Endothelial cell (in vitro differentiated cells): ENCODE measurements around the gene HSPA12A. TPM values are rescaled to one million over a fixed set of nuclear protein-coding genes. Genes with fewer than 3 reads are reported as not detected.

Source experiments
- DNase-seq: peaks from one replicate; pipeline ENCODE4 v3.0.0; 2021; ENCODE audit warnings: low spot score
- H3K27ac Mint-ChIP-seq: one replicate; pipeline ENCODE4 v1.8.0; 2021; ENCODE audit warnings: mixed read lengths, inconsistent platforms; ENCODE audit not compliant: unreplicated experiment
- H3K27me3 Mint-ChIP-seq: one replicate; pipeline ENCODE4 v1.8.0; 2021; ENCODE audit warnings: mild to moderate bottlenecking, moderate library complexity, mixed read lengths, inconsistent platforms; ENCODE audit not compliant: unreplicated experiment
- H3K36me3 Mint-ChIP-seq: one replicate; pipeline ENCODE4 v1.8.0; 2021; ENCODE audit warnings: mild to moderate bottlenecking, low read depth, mixed read lengths, inconsistent platforms; ENCODE audit not compliant: unreplicated experiment
- H3K4me1 Mint-ChIP-seq: one replicate; pipeline ENCODE4 v1.8.0; 2021; ENCODE audit warnings: mild to moderate bottlenecking, mixed read lengths, inconsistent platforms; ENCODE audit not compliant: unreplicated experiment
- H3K4me3 Mint-ChIP-seq: one replicate; pipeline ENCODE4 v1.8.0; 2021; ENCODE audit warnings: mild to moderate bottlenecking, mixed read lengths, inconsistent platforms; ENCODE audit not compliant: unreplicated experiment
- H3K9me3 Mint-ChIP-seq: one replicate; pipeline ENCODE4 v1.8.0; 2021; ENCODE audit warnings: mixed read lengths, inconsistent platforms; ENCODE audit not compliant: unreplicated experiment
- total RNA-seq: library from RNA; stranded (reverse); fragmentation: NEBNext Ultra II Directional; extraction: Animal tissue kit (Norgen Biotek cat#: 25700); gene quantifications from one replicate; pipeline ENCODE4 v1.2.1, GENCODE V29; 2021; ENCODE audit not compliant: unreplicated experiment
- TF ChIP-seq, protein P1 (sequence below): fragments of 200-600 bp; sonication (generic); IDR thresholded peaks from one replicate; pipeline ENCODE4 v1.5.0; 2021; ENCODE audit warnings: antibody characterized with exemption; ENCODE audit not compliant: unreplicated experiment

The HSPA12A gene
- total RNA-seq, 1 donor from 2014 or later, result 2.8 TPM

DNA sequence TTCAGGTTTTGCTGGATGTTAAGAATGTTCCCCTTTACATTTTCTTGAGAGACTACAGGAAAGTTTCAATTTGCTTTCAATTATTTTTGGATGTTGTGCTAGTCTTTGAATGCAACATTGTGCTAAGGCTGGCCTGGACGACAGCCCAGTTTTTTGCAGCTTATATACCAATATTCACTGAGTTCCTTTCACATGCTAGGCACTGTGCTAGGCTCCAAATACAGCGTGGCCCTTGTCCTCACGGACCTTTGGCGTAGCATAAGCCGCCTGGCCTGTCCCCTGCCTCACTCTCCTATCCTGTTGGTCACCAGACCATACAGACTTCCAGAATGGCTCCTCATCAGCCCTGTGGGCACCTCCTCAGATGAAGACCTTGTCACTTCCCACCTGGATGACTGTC is 19.5 kb upstream of the HSPA12A start:
- H3K36me3 Mint-ChIP-seq, result no peaks in the 10 kb centered on the region

DNA sequence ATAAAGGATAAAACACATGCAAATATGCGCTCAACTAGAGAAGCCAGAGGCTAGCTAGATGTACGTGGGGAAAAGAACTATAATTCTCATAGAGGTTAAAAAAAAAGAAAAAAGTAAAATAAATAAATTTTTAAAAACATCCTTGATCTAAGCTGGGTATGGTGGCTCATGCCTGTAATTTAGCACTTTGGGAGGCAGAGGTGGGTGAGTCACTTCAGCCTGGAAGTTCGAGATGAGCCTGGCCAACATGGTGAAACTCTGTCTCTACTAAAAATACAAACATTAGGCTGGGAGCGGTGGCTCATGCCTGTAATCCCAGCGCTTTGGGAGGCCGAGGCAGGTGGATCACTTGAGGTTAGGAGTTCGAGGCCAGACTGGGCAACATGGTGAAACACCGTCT is 18.6 kb upstream of the HSPA12A start:
- TF ChIP-seq, protein P1, sequence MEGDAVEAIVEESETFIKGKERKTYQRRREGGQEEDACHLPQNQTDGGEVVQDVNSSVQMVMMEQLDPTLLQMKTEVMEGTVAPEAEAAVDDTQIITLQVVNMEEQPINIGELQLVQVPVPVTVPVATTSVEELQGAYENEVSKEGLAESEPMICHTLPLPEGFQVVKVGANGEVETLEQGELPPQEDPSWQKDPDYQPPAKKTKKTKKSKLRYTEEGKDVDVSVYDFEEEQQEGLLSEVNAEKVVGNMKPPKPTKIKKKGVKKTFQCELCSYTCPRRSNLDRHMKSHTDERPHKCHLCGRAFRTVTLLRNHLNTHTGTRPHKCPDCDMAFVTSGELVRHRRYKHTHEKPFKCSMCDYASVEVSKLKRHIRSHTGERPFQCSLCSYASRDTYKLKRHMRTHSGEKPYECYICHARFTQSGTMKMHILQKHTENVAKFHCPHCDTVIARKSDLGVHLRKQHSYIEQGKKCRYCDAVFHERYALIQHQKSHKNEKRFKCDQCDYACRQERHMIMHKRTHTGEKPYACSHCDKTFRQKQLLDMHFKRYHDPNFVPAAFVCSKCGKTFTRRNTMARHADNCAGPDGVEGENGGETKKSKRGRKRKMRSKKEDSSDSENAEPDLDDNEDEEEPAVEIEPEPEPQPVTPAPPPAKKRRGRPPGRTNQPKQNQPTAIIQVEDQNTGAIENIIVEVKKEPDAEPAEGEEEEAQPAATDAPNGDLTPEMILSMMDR, result no peak
- H3K27me3 Mint-ChIP-seq, result peaks cover 4% of the 10 kb centered on the region
- H3K9me3 Mint-ChIP-seq, result no peaks in the 10 kb centered on the region
- H3K4me1 Mint-ChIP-seq, result no peaks in the 10 kb centered on the region
- H3K27ac Mint-ChIP-seq, result no peak overlapping the region
- H3K36me3 Mint-ChIP-seq, result no peaks in the 10 kb centered on the region
- no peak for DNase-seq
- H3K4me3 Mint-ChIP-seq, result no peak overlapping the region

More for the DNA sequence above, 19.5 kb upstream of the HSPA12A start:
- H3K4me1 Mint-ChIP-seq, result no peaks in the 10 kb centered on the region
- DNase-seq, result no peak
- peaks cover 5% of the 10 kb centered on the region for H3K27me3 Mint-ChIP-seq
- H3K9me3 Mint-ChIP-seq, result no peaks in the 10 kb centered on the region
- TF ChIP-seq, protein P1, result no peak
- no peak overlapping the region for H3K27ac Mint-ChIP-seq
- H3K4me3 Mint-ChIP-seq, result no peak overlapping the region

DNA sequence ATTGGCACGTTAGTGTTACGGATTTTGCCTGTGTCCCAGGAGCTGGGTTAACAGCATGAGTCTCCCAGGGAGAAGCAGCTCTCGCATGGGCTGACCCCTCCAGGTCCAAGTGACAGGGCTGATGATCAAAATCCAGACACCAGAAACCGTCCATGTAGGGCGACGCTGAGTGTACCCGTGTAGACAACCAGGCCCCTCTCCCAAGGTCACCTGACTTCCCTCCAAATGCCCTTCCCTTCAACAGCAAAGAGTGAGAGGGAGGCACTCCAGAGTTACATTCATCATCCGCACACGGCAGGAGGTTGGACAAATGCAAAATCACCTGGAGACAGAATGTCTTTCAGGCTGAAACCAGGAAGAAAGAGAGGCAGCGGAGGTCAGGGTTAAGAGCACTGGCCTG is 14.9 kb upstream of the HSPA12A start:
- Mint-ChIP-seq H3K27me3 (peaks cover 2% of the 10 kb centered on the region), H3K9me3 (no peaks in the 10 kb centered on the region), H3K4me3 (no peak overlapping the region), H3K4me1 (peaks cover 1% of the 10 kb centered on the region), H3K27ac (no peak overlapping the region), H3K36me3 (no peaks in the 10 kb centered on the region)
- TF ChIP-seq, protein P1, result no peak
- no peak for DNase-seq

DNA sequence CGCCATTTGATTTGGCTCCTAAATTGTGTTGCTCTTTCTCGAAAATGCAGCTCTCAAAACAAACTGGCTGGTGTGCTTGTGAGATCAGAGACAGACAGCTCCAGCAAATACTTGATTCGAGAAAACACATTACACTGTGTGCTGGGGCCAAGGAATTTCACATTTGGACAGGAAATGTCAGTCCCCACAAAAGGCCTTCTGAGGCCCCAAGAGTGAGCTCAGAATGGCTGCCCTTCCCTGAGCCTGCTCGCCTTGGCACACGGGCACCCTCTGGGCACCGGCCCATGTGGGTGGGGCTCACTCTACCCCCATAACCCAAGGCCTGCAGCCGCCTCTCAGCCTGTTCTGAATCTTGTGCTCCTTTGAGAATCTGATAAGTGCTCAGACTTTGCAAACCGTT is 13.9 kb upstream of the HSPA12A start:
- Mint-ChIP-seq H3K9me3 (no peaks in the 10 kb centered on the region), H3K27me3 (peaks cover 2% of the 10 kb centered on the region), H3K4me1 (peaks cover 4% of the 10 kb centered on the region), H3K4me3 (no peak overlapping the region), H3K27ac (no peak overlapping the region), H3K36me3 (no peaks in the 10 kb centered on the region)
- DNase-seq, result no peak
- TF ChIP-seq, protein P1, result no peak

DNA sequence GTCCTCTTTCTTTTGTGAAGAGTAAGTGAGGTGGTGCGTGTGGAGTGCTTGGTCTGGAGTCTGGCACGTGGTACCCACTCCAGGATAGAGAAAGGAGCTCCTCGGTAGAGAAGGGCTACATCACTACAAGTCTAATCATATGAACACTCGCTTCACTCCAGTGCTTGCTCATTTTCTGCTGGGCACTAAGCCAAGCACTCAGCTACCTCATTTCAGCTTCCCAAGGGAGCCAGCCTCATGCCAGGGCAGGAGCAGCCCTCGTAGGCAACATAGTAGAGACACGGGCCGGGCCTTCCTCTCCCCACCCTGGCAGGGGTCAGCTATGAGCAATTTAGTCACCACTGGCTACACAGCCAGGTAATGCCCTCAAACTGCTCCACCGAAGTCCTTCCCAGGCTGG is 11.4 kb upstream of the HSPA12A start:
- peaks cover 5% of the 10 kb centered on the region for H3K36me3 Mint-ChIP-seq
- H3K4me1 Mint-ChIP-seq, result peaks cover 4% of the 10 kb centered on the region
- DNase-seq, result no peak
- H3K27ac Mint-ChIP-seq, result no peak overlapping the region
- peaks cover 2% of the 10 kb centered on the region for H3K27me3 Mint-ChIP-seq
- no peaks in the 10 kb centered on the region for H3K9me3 Mint-ChIP-seq
- TF ChIP-seq, protein P1, result no peak
- no peak overlapping the region for H3K4me3 Mint-ChIP-seq
